Activated CD4-positive, alpha-beta memory T cell treated with anti-CD3 and anti-CD28 coated beads, Interleukin-2, amount 10 ng/mL, durations not matched to agents 7 days and 5 days (primary cell): ENCODE measurements around the gene MET. TPM values are rescaled to one million over a fixed set of nuclear protein-coding genes. Genes with fewer than 3 reads are reported as not detected.
"Not testable (repeated sequence)": the region's sequence is repeated elsewhere in the genome, so short reads cannot be mapped to it uniquely, and the experiment has no call there.

ENCODE experiments used
- CTCF ChIA-PET: fragments of 350-600 bp; sonication (Branson Sonifier 250); formaldehyde crosslinking; loops from one replicate; lab custom pipeline; 2021; ENCODE audit warnings: antibody characterized with exemption, inconsistent platforms; lab: Charles Lee
- POLR2A ChIA-PET: fragments of 350-600 bp; sonication (Branson Sonifier 250); formaldehyde crosslinking; loops from one replicate; lab custom pipeline; 2021; ENCODE audit warnings: antibody characterized with exemption; lab: Charles Lee
- DNase-seq: peaks from one replicate; pipeline ENCODE4 v3.0.0-alpha.2; 2020
- H3K27ac Mint-ChIP-seq: one replicate; pipeline ENCODE4 v1.8.0; 2021; ENCODE audit warnings: mild to moderate bottlenecking, mixed read lengths
- H3K27me3 Mint-ChIP-seq: one replicate; pipeline ENCODE4 v1.8.0; 2021; ENCODE audit warnings: mixed read lengths
- H3K36me3 Mint-ChIP-seq: one replicate; pipeline ENCODE4 v1.8.0; 2021; ENCODE audit warnings: low read depth, mixed read lengths
- H3K4me1 Mint-ChIP-seq: one replicate; pipeline ENCODE4 v1.8.0; 2021; ENCODE audit warnings: mixed read lengths
- H3K4me3 Mint-ChIP-seq: one replicate; pipeline ENCODE4 v1.8.0; 2021; ENCODE audit warnings: mild to moderate bottlenecking, mixed read lengths
- H3K9me3 Mint-ChIP-seq: one replicate; pipeline ENCODE4 v1.8.0; 2021; ENCODE audit warnings: mixed read lengths
- total RNA-seq, 2 experiments: library from RNA; stranded (reverse); gene quantifications; one replicate each; pipeline ENCODE4 v1.2.3, GENCODE V29; 2021

The MET gene
- total RNA-seq, 2 experiments from 2014 or later = 0.65 to 0.83 TPM

DNA sequence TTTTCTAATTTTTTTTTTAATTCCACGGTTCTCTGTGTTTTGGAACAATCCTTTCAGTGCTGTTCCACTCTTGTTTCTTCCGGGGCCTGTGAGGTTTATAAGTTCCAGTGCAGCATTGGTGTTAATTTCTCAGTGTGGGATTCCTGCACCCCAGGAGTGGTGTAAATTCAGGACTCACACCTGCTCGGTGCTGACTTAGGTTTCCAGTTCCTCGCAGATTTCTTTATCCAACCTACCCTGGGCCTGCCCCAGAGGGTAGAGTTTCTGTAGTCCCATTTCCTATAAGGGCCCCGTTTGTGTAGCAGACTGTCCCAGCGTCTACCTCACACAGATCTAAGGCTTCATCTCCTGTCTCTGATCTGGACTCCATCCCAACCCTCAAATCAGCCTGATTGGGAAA is 27.4 kb upstream of the MET start:
- Mint-ChIP-seq H3K9me3 (no peaks in the 10 kb centered on the region), H3K4me3 (no peak overlapping the region), H3K36me3 (no peaks in the 10 kb centered on the region), H3K4me1 (no peaks in the 10 kb centered on the region), H3K27ac (no peak overlapping the region), H3K27me3 (peaks cover 9% of the 10 kb centered on the region)
- ChIA-PET POLR2A (interaction anchor here (0.7 kb wide), 1 partner anchor 188 kb away, joined by 3 read pairs; no protein-coding TSS in a partner anchor), CTCF (no interaction called here)
- DNase-seq = no peak

DNA sequence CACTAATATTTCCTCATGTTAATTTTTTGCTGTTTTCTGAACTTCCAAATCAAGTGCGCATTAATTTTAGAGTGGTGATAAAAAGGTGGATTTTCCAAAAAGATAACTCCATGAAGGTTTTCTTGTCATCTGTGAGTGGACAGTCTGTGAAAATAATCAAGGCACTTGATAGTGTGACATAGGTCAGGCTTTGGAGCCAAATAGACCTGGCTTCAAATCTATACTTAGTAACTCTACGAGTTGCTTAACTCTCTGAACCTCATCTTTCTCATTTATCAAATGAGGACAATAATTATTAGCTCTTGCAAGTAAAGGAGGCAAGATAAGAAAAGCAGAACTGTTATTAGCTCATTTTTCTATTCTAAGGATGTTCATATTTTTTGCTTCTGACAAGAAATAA is 24.7 kb upstream of the MET start:
- POLR2A ChIA-PET = no interaction called here
- H3K4me3 Mint-ChIP-seq = no peak overlapping the region

DNA sequence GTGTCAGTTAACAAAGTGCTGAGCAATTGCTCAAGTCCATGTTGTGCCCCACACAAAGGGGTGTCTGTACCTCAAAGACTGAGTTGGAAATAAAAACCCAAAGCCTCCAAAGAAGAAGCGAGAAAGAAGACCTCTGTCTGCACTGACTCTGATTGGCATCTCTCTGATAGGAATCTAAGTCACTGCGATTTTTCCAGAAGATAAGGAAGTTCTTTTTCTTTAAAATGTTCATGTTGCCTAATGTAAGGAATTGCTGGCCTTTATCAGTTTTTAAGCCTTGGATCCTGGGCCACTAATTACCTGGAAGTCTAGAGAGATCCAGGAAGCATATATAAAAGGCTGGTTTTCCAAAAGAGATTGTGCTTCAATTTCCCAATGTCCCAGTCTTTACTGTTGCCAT is 24.1 kb upstream of the MET start:
- CTCF ChIA-PET = no interaction called here

More for the DNA sequence above, 24.7 kb upstream of the MET start:
- Mint-ChIP-seq H3K27ac (no peak overlapping the region), H3K27me3 (peaks cover 9% of the 10 kb centered on the region), H3K9me3 (no peaks in the 10 kb centered on the region), H3K36me3 (no peaks in the 10 kb centered on the region), H3K4me1 (no peaks in the 10 kb centered on the region)
- CTCF ChIA-PET = interaction anchor here (1.2 kb wide), 1 partner anchor 57 kb away, joined by 4 read pairs; no protein-coding TSS in a partner anchor
- no peak for DNase-seq

DNA sequence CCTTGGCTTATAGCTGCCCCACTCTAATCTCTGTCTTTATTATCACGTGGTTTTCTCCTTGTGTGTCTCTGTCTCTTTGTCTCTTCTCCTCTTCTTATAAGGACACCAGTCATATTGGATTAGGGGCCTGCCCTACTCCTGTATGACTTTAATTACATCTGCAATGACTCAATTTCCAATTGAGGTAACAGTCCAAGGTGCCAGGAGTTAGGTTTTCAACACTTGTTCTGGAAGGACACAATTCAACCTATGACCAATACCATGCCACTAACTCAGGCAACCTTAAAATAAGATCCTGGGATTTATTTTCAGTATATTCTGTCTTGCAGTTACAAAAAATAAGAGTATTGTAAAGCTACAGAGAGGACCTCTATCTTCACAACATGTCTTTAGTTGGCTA is 21.6 kb upstream of the MET start:
- Mint-ChIP-seq H3K36me3 (no peaks in the 10 kb centered on the region), H3K27me3 (peaks cover 3% of the 10 kb centered on the region), H3K9me3 (no peaks in the 10 kb centered on the region), H3K4me1 (peaks cover 2% of the 10 kb centered on the region), H3K27ac (no peak overlapping the region), H3K4me3 (no peak overlapping the region)
- POLR2A ChIA-PET = no interaction called here
- CTCF ChIA-PET = no interaction called here
- DNase-seq = no peak

More for the DNA sequence above, 24.1 kb upstream of the MET start:
- Mint-ChIP-seq H3K9me3 (no peaks in the 10 kb centered on the region), H3K4me3 (no peak overlapping the region), H3K27me3 (peaks cover 9% of the 10 kb centered on the region), H3K36me3 (no peaks in the 10 kb centered on the region), H3K27ac (no peak overlapping the region), H3K4me1 (peaks cover 2% of the 10 kb centered on the region)
- POLR2A ChIA-PET = no interaction called here
- no peak for DNase-seq

DNA sequence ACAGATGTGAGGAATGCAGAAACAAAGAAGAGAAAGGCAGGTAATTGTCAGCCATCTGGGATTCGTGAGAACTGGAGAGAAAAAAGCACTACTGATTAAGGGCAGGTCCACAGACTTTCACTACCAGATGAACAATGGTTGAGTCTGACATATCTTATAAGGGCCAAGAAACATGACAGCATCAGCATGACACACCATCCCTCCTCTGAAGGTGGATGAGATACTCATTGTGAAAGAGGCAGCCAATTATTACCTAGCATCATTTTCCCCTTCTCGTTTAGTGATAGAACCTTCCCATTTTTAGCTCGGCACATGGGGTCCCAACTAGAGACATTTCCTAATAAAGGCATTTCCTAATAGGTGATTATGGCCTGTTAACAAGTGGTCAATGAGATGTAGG is 19.2 kb upstream of the MET start:
- POLR2A ChIA-PET = no interaction called here
- Mint-ChIP-seq H3K27ac (no peak overlapping the region), H3K27me3 (peaks cover 2% of the 10 kb centered on the region)

DNA sequence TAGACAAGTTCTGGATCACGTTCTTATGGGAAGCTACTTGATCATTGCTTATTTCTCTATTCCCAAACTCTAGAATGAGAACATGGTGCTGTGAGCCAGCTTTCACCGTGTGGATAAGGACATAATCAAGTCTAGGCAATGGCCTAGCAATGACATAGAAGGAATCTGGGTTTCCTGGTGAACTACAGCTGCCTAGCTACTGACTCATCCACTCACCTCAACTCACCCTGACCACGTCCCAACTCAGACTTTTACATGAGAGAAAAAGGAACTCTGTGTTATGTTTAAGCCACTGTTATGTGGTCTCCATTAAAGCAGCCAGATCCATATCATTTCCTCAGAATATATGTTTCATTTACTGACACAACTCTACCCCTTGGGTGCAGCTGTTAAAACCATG is 18.8 kb upstream of the MET start:
- Mint-ChIP-seq H3K9me3 (no peaks in the 10 kb centered on the region), H3K36me3 (no peaks in the 10 kb centered on the region), H3K4me3 (no peak overlapping the region), H3K4me1 (peaks cover 2% of the 10 kb centered on the region), H3K27me3 (no peaks in the 10 kb centered on the region), H3K27ac (no peak overlapping the region)
- CTCF ChIA-PET = no interaction called here
- POLR2A ChIA-PET = no interaction called here
- no peak for DNase-seq

More for the DNA sequence above, 19.2 kb upstream of the MET start:
- Mint-ChIP-seq H3K9me3 (no peaks in the 10 kb centered on the region), H3K4me3 (no peak overlapping the region), H3K4me1 (peaks cover 2% of the 10 kb centered on the region), H3K36me3 (no peaks in the 10 kb centered on the region)
- CTCF ChIA-PET = no interaction called here
- DNase-seq = no peak

DNA sequence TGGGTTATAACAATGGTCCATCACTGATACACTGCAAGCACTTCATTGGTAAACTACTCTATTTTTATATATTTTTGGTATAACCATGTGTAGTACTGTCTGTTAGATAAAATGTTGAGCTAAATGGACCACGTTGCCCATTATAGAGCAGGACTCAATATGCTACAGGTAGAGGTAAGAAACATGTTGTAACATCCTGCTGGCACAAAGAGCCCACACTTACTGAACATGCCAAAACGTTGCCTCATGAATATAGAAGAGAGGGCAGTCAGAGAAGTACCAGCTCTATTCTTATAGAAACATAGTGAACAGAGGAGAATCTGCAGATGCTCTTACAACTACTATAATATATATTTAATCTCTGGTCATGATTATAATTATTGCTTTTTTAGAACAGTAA is 18.4 kb upstream of the MET start:
- no peak for DNase-seq
- H3K9me3 Mint-ChIP-seq = no peaks in the 10 kb centered on the region
- ChIA-PET CTCF (no interaction called here), POLR2A (no interaction called here)
- H3K36me3 Mint-ChIP-seq = no peaks in the 10 kb centered on the region
- H3K4me3 Mint-ChIP-seq = no peak overlapping the region
- H3K27me3 Mint-ChIP-seq = peaks cover 2% of the 10 kb centered on the region
- H3K4me1 Mint-ChIP-seq = peaks cover 2% of the 10 kb centered on the region
- H3K27ac Mint-ChIP-seq = no peak overlapping the region

DNA sequence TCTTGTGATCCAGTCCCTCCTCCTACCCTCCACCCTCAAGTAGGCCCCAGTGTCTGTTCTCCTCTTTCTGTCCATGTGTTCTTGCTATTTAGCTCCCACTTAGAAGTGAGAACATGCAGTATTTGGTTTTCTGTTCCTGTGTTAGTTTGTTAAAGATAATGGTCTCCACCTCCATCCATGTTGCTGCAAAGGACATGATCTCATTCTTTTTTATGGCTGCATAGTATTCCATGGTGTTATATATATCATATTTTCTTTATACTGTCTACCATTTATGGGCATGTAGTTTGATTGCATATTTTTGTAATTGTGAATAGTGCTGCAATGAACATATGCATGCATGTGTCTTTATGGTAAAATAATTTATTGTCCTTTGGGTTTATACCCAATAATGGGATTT is 12.7 kb upstream of the MET start:
- H3K36me3 Mint-ChIP-seq, DNase-seq, H3K4me1 Mint-ChIP-seq, H3K9me3 Mint-ChIP-seq, POLR2A ChIA-PET, H3K4me3 Mint-ChIP-seq, H3K27ac Mint-ChIP-seq: not testable (repeated sequence)
- H3K27me3 Mint-ChIP-seq = peaks cover 16% of the 10 kb centered on the region
- CTCF ChIA-PET = interaction anchor here (2.6 kb wide), 1 partner anchor 9 kb away, joined by 9 read pairs; no protein-coding TSS in a partner anchor

DNA sequence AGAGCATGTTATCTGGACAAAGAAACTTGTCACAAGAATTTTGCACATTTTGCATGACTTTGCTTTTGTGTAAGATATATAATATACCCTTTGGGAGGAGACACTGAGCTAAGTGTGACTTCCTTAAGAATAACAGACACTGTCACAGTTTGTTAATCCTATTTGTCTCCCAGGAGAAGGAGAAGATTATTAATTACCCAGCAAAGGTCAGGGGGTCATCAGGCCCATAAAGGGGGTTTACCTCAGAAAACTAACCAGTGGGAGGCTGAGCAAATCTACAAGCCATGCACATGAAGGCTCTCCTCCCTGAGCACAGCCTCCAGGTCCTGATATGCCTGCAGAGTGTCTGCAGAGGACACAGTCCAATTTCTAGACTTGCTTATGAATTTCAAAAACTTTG is 10.1 kb upstream of the MET start:
- DNase-seq = no peak
- ChIA-PET CTCF (no interaction called here), POLR2A (no interaction called here)
- Mint-ChIP-seq H3K36me3 (no peaks in the 10 kb centered on the region), H3K27ac (no peak overlapping the region), H3K4me1 (no peaks in the 10 kb centered on the region), H3K27me3 (peaks cover 27% of the 10 kb centered on the region), H3K9me3 (no peaks in the 10 kb centered on the region), H3K4me3 (no peak overlapping the region)

DNA sequence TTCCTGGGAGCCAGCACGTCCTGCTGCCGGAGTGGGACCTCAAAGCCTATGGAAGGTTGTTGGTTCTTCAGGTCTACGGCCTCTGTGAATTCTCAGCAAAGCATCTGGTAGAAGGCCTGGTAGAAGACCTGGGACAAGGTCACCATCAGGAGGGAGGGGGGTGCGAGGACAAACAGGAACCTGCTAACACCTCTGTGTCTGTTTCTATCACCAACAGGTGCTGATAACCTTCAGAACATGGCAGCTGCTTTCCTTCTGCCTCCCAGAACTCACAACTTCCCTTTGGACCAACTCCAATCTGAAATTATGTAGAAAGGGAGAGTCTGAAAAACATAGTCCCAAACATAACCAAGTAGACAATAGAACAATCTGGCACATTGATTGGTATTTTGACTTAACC is 8.3 kb upstream of the MET start:
- no peak overlapping the region for H3K27ac Mint-ChIP-seq
- H3K36me3 Mint-ChIP-seq = no peaks in the 10 kb centered on the region
- no peaks in the 10 kb centered on the region for H3K4me1 Mint-ChIP-seq
- H3K27me3 Mint-ChIP-seq = peaks cover 35% of the 10 kb centered on the region
- POLR2A ChIA-PET = no interaction called here
- CTCF ChIA-PET = no interaction called here
- H3K4me3 Mint-ChIP-seq = no peak overlapping the region
- DNase-seq = no peak
- no peaks in the 10 kb centered on the region for H3K9me3 Mint-ChIP-seq

DNA sequence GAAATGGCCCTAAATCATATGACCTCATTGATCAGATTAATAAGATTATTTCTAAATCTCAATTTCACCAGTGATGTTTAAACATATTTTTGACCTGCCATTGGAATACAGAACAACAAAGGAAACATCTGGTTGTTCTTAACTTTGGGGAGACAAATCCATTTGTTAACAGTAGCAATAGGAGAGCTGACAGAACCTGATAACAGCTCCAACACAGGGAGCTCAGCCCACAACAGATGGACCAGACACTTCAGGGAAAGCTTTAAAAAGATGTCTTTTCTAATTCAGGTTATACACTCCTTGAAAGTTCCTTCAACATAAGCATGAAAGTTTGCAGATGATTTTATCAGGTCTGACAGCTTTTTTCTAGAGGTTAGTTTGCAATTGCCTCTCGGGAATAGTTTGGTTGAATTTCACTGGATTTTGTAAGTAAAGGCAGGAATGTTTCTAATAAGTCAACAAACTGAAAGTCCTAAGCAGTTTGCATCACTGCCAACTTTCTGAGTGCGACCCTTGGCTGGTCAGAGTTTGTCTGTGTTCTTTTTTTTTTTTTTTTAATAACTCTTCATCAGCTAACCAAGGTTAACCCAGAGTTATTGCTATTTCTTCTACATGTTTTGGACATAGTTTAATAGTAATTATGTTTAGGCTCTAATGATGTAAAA is 6.5 kb upstream of the MET start:
- ChIA-PET CTCF (no interaction called here), POLR2A (no interaction called here)
- Mint-ChIP-seq H3K36me3 (no peaks in the 10 kb centered on the region), H3K9me3 (no peaks in the 10 kb centered on the region), H3K4me3 (no peak overlapping the region), H3K4me1 (no peaks in the 10 kb centered on the region), H3K27ac (no peak overlapping the region), H3K27me3 (peaks cover 41% of the 10 kb centered on the region)
- no peak for DNase-seq

DNA sequence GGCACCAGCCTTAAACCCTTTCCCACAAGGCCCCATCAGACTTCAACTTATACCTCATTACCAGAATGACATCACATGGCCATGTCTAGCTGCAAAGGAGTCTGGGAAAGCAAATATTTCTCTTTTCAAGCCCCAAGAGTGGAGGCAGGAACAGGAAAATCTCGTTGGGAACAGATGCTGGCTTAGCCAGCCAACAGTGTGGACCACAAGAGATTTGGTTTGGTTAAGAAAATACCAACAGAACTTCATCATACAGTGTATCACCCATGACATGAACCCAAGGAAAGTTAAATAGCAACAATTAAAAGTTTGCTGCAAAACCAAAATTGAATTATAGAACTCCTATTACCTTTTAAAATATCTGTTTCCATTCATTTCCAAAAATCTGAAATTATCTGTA is 2.2 kb upstream of the MET start:
- Mint-ChIP-seq H3K4me3 (no peak overlapping the region), H3K9me3 (no peaks in the 10 kb centered on the region), H3K4me1 (peaks cover 21% of the 10 kb centered on the region), H3K27ac (no peak overlapping the region), H3K27me3 (peaks cover 65% of the 10 kb centered on the region), H3K36me3 (no peaks in the 10 kb centered on the region)
- DNase-seq = no peak
- ChIA-PET POLR2A (interaction anchor here (1.4 kb wide), 1 partner anchor 17 kb away, joined by 3 read pairs; no protein-coding TSS in a partner anchor), CTCF (interaction anchor here (3.0 kb wide), 1 partner anchor 12 kb away, joined by 9 read pairs; no protein-coding TSS in a partner anchor)

DNA sequence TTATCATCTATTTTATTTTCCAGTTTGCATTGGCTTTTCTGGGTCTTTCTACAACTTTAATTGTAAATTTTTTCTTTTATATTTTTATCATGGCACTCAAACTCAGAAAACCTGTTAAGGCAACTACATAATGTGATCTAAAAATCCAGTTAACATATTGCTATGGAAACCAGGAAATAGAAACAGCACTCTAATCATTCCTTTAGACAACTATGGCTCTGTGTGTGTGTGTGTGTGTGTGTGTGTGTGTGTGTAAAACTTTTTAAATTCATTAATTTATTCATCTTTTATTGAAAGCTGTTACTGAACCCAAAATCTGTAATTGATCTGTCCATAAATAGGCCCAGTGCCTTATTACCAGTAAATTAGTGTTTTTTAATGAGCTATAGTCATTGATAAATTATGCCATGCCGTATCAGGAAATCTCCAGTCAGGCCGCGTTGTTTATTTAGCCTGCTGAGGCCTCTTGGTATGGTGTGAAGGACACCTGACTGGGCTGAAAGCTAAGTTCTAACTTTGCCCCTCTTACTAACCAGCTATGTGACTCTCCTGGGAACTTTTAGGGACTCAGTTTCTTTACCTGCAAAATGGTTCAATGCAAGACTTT is 1.5 kb upstream of the MET start:
- no peak overlapping the region for H3K4me3 Mint-ChIP-seq
- ChIA-PET POLR2A (interaction anchor here (1.4 kb wide), 1 partner anchor 16 kb away, joined by 3 read pairs; no protein-coding TSS in a partner anchor), CTCF (interaction anchor here (1.7 kb wide), 1 partner anchor 11 kb away, joined by 6 read pairs; no protein-coding TSS in a partner anchor)
- H3K36me3 Mint-ChIP-seq = no peaks in the 10 kb centered on the region
- H3K4me1 Mint-ChIP-seq = peaks cover 21% of the 10 kb centered on the region
- DNase-seq = no peak
- no peak overlapping the region for H3K27ac Mint-ChIP-seq
- H3K9me3 Mint-ChIP-seq = no peaks in the 10 kb centered on the region
- peaks cover 63% of the 10 kb centered on the region for H3K27me3 Mint-ChIP-seq
